GM21737 (cell line): ENCODE measurements around the gene SLC9A3.

Experiments used
- ATAC-seq: cut with Tn5 transposase; IDR thresholded peaks from one replicate; pipeline ENCODE4 v1.9.1; 2021; ENCODE audit warnings: mild to moderate bottlenecking, moderate library complexity; ENCODE audit not compliant: unreplicated experiment

Gene SLC9A3

GRCh38 chr5:539469-540070 is 15.3 kb upstream of the SLC9A3 start:
- ATAC-seq = no peak

- no peak for ATAC-seq
Measured at GRCh38 chr5:538801-539468, 14.7 kb upstream of the SLC9A3 start.

GRCh38 chr5:538271-538771 is 14.1 kb upstream of the SLC9A3 start:
- no peak for ATAC-seq

GRCh38 chr5:537621-538071 is 13.4 kb upstream of the SLC9A3 start:
- ATAC-seq = no peak

- ATAC-seq = no peak
Measured at GRCh38 chr5:537098-537497, 12.8 kb upstream of the SLC9A3 start.

- ATAC-seq = no peak
Measured at GRCh38 chr5:535846-536698, 11.8 kb upstream of the SLC9A3 start.

GRCh38 chr5:534743-535671 is 10.8 kb upstream of the SLC9A3 start:
- ATAC-seq = no peak

GRCh38 chr5:533955-534742 is 9.9 kb upstream of the SLC9A3 start:
- no peak for ATAC-seq

GRCh38 chr5:533243-533954 is 9.2 kb upstream of the SLC9A3 start:
- no peak for ATAC-seq

GRCh38 chr5:532521-533242 is 8.4 kb upstream of the SLC9A3 start:
- ATAC-seq = no peak

- no peak for ATAC-seq
Measured at GRCh38 chr5:531749-532315, 7.6 kb upstream of the SLC9A3 start.

GRCh38 chr5:531101-531748 is 7.0 kb upstream of the SLC9A3 start:
- no peak for ATAC-seq

GRCh38 chr5:530001-530955 is 6.0 kb upstream of the SLC9A3 start:
- no peak for ATAC-seq

GRCh38 chr5:528629-529511 is 4.6 kb upstream of the SLC9A3 start:
- no peak for ATAC-seq
